GM12878 (cell line): ENCODE data around the gene RTP5. TPM values are rescaled to one million over a fixed set of nuclear protein-coding genes. Genes with fewer than 3 reads are reported as not detected.

Experiments used
- ATAC-seq: fragments of 200-7000 bp; cut with Tn5 transposase; 3 replicates; pipeline ENCODE4 v1.9.1; 2020; ENCODE audit warnings: mild to moderate bottlenecking, moderate library complexity
- BruUV-seq: library from RNA; stranded (reverse); fragments of 400-500 nt; replicated peaks from 2 replicates; lab custom pipeline; 2021; lab: Mats Ljungman, UMichigan
- CTCF ChIA-PET: fragments of 300-600 bp; sonication (Branson Sonifier 250); formaldehyde crosslinking; extraction: SDS; loops from one replicate; lab custom pipeline; 2021; ENCODE audit warnings: inconsistent platforms; lab: Yijun Ruan, JAX
- POLR2A ChIA-PET: fragments of 350-600 bp; formaldehyde crosslinking; extraction: SDS; loops from one replicate; lab custom pipeline; 2021; ENCODE audit warnings: inconsistent platforms; lab: Charles Lee
- RAD21 ChIA-PET: fragments of 300-600 bp; sonication (Branson Sonifier 250); formaldehyde crosslinking; loops from one replicate; lab custom pipeline; 2023; ENCODE audit warnings: antibody characterized with exemption; ENCODE audit not compliant: unreplicated experiment; lab: Charles Lee
- SMC1A ChIA-PET: fragments of 300-600 bp; sonication (Branson Sonifier 250); formaldehyde crosslinking; loops from one replicate; lab custom pipeline; 2023; ENCODE audit not compliant: unreplicated experiment, uncharacterized antibody; lab: Charles Lee
- DNase-seq: peaks from one replicate; pipeline ENCODE4 v3.0.0-alpha.2; 2011; ENCODE audit warnings: low read depth, low spot score
- FAIRE-seq: peaks from 3 replicates; lab custom pipeline; 2011; peaks lifted over from hg19 to GRCh38; lab: Jason Lieb, UNC
- H2AFZ ChIP-seq: 2 replicates; pipeline ENCODE4 v1.6.0; 2011; ENCODE audit warnings: low read depth, low read length, control low read depth; ENCODE audit not compliant: control insufficient read depth
- H3K27ac ChIP-seq: 2 replicates; pipeline ENCODE4 v1.5.1; 2011; ENCODE audit warnings: control low read depth; ENCODE audit not compliant: control insufficient read depth, insufficient read depth
- H3K27me3 ChIP-seq, 2 experiments: replicated peaks in 1 of 2; 2 replicates each; pipeline versions ENCODE4 v1.6.0 to v1.6.1; 2011; ENCODE audit warnings: low read length in 1 of 2; ENCODE audit not compliant: control insufficient read depth in 2 of 2, insufficient read depth in 2 of 2
- H3K36me3 ChIP-seq, 2 experiments: 2 replicates each; pipeline ENCODE4 v1.5.1; 2011; ENCODE audit warnings: low read length in 1 of 2; ENCODE audit not compliant: control insufficient read depth in 2 of 2, insufficient read depth in 2 of 2
- H3K4me1 ChIP-seq: 2 replicates; pipeline ENCODE4 v1.6.1; 2011; ENCODE audit warnings: mild to moderate bottlenecking, low read length, moderate library complexity, mixed read lengths; ENCODE audit not compliant: control insufficient read depth, insufficient read depth
- H3K4me2 ChIP-seq: 2 replicates; pipeline ENCODE4 v1.6.0; 2011; ENCODE audit warnings: control low read depth; ENCODE audit not compliant: control insufficient read depth, insufficient read depth
- H3K4me3 ChIP-seq: fragments of 200-600 bp; sonication (generic); 2 replicates; pipeline ENCODE4 v1.5.1; 2016
- H3K79me2 ChIP-seq: 2 replicates; pipeline ENCODE4 v1.6.0; 2011; ENCODE audit warnings: low read length; ENCODE audit not compliant: control insufficient read depth, insufficient read depth
- H3K9ac ChIP-seq: 2 replicates; pipeline ENCODE4 v1.8.0; 2011; ENCODE audit warnings: low read length, control low read depth, mixed read lengths; ENCODE audit not compliant: control insufficient read depth, insufficient read depth
- H3K9me3 ChIP-seq: replicated peaks from 3 replicates; pipeline ENCODE4 v1.5.1; 2011; ENCODE audit warnings: mild to moderate bottlenecking, low read length; ENCODE audit not compliant: control insufficient read depth, insufficient read depth
- H4K20me1 ChIP-seq: 2 replicates; pipeline ENCODE4 v1.6.0; 2011; ENCODE audit not compliant: control insufficient read depth, insufficient read depth
- CEBPB ChIP-seq, 2 experiments: fragments of 150-350 bp in 1 of 2; IDR thresholded peaks; 2 replicates each; pipeline ENCODE4 v1.6.1; 2012 to 2014; ENCODE audit warnings: low read depth in 2 of 2, low read length in 2 of 2, borderline replicate concordance in 1 of 2, inconsistent platforms in 1 of 2
- CREB1 ChIP-seq: IDR thresholded peaks from 2 replicates; pipeline ENCODE4 v1.6.1; 2012; ENCODE audit warnings: low read depth, mild to moderate bottlenecking, inconsistent platforms
- HDGF ChIP-seq: fragments of 450-650 bp; IDR thresholded peaks from 2 replicates; pipeline ENCODE4 v1.6.1; 2016; ENCODE audit warnings: antibody characterized with exemption
- JUND ChIP-seq: IDR thresholded peaks from 2 replicates; pipeline ENCODE4 v1.6.1; 2012; ENCODE audit warnings: low read depth, mild to moderate bottlenecking, low read length, improper control_type of control experiment, moderate library complexity
- KDM1A ChIP-seq: fragments of 200-600 bp; sonication (generic); IDR thresholded peaks from 2 replicates; pipeline ENCODE4 v1.6.1; 2016; ENCODE audit warnings: borderline replicate concordance
- KLF5 ChIP-seq: fragments of 450-650 bp; IDR thresholded peaks from 2 replicates; pipeline ENCODE4 v1.6.1; 2014; ENCODE audit warnings: mild to moderate bottlenecking; ENCODE audit not compliant: partially characterized antibody
- MEF2A ChIP-seq: IDR thresholded peaks from 2 replicates; pipeline ENCODE4 v1.6.1; 2011; ENCODE audit warnings: low read depth, mild to moderate bottlenecking, low read length, moderate library complexity; ENCODE audit not compliant: insufficient read depth
- RFX5 ChIP-seq: IDR thresholded peaks from 2 replicates; pipeline ENCODE4 v1.6.1; 2011; ENCODE audit warnings: low read depth, low read length, improper control_type of control experiment
- SMAD1 ChIP-seq: fragments of 450-650 bp; IDR thresholded peaks from 2 replicates; pipeline ENCODE4 v1.6.1; 2018; ENCODE audit warnings: mild to moderate bottlenecking, low read depth; ENCODE audit not compliant: partially characterized antibody
- YBX1 ChIP-seq: fragments of 450-650 bp; IDR thresholded peaks from 2 replicates; pipeline ENCODE4 v1.6.1; 2016; ENCODE audit warnings: antibody characterized with exemption
- WGBS: methylation state at CpG from one replicate; pipeline ENCODE4 v1.1.6; 2016; ENCODE audit warnings: low lambda C conversion rate; ENCODE audit not compliant: insufficient replicate concordance, insufficient coverage; ENCODE audit errors: missing lambda C conversion rate; 5-methylcytosine and 5-hydroxymethylcytosine counted together
- in situ Hi-C: fragments of 300-500 bp; cut with MboI; formaldehyde crosslinking; loops from 9 replicates; pipeline ENCODE4 v1.14.3; 2018; ENCODE audit warnings: mixed read lengths
- intact Hi-C: fragments of 100-400 bp; cut with micrococcal nuclease; formaldehyde crosslinking; loops from one replicate; pipeline ENCODE4 v1.14.2; 2022; ENCODE audit not compliant: unreplicated experiment
- polyA plus RNA-seq, 11 experiments: library from polyadenylated mRNA; depleted of rRNA in 4 of 11; unstranded in 6 of 11; stranded (reverse) in 5 of 11; fragments of >200 nt; fragmentation: Nextera tagmentation in 4 of 11; fragmentation: Illumina TruSeq in 1 of 11; extraction: Ambion mirVana in 4 of 11; extraction: Trizol in 1 of 11; gene quantifications; 1 replicate in 1 of 11; 2 replicates in 10 of 11; pipeline versions ENCODE4 v1.2.1 to v1.2.3, GENCODE V29; 2011 to 2016; ENCODE audit warnings: inconsistent platforms in 2 of 11, missing spikeins in 2 of 11, low read depth in 1 of 11
- total RNA-seq, 4 experiments: library from RNA; depleted of rRNA in 3 of 4; stranded (reverse); fragments of >200 nt in 3 of 4; fragmentation: Illumina TruSeq in 1 of 4; extraction: Trizol in 1 of 4; gene quantifications; 2 replicates each; pipeline versions ENCODE4 v1.2.1 to v1.2.3, GENCODE V29; 2013 to 2021
- TF ChIP-seq, protein P1 (sequence below): fragments of 450-650 bp; IDR thresholded peaks from 2 replicates; pipeline ENCODE4 v1.6.1; 2016; ENCODE audit warnings: mild to moderate bottlenecking, moderate library complexity, borderline replicate concordance
- TF ChIP-seq, protein P2 (sequence below): IDR thresholded peaks from 2 replicates; pipeline ENCODE4 v1.6.1; 2011; ENCODE audit warnings: low read depth, low read length, improper control_type of control experiment, borderline replicate concordance
- TF ChIP-seq, protein P3 (sequence below): fragments of 450-650 bp; formaldehyde crosslinking; IDR thresholded peaks from 2 replicates; pipeline ENCODE4 v1.4.0; 2022; ENCODE audit warnings: mild to moderate bottlenecking, moderate library complexity

RTP5 gene
- total and polyA plus RNA-seq, 10 of the 15 experiments (the other 5 are each of a cell fraction or from before 2014, with no cell fraction given) = 0.05 TPM; not detected in 9

- in situ Hi-C loops = no loop called here
- no peak overlapping the region for H3K27ac ChIP-seq
- H3K79me2 ChIP-seq = no peaks in the 10 kb centered on the region
- CTCF ChIA-PET = no interaction called here
- SMC1A ChIA-PET = no interaction called here
- ATAC-seq (no peak), DNase-seq (no peak), FAIRE-seq (no peak)
- H2AFZ ChIP-seq = no peak overlapping the region
- no peaks in the 10 kb centered on the region for H4K20me1 ChIP-seq
- POLR2A ChIA-PET = no interaction called here
- no peaks in the 10 kb centered on the region for H3K27me3 ChIP-seq
- H3K9ac ChIP-seq = no peak overlapping the region
- RAD21 ChIA-PET = no interaction called here
- intact Hi-C loops = no loop called here
- H3K4me3 ChIP-seq = no peak overlapping the region
- WGBS = 86% methylated on average over 18 of the region's 18 CpGs
- H3K9me3 ChIP-seq = no peaks in the 10 kb centered on the region; the same call in 2 of the 3 replicates
- no peaks in the 10 kb centered on the region for H3K36me3 ChIP-seq
- no peak overlapping the region for H3K4me2 ChIP-seq
- no TSS peak for BruUV-seq
- H3K4me1 ChIP-seq = no peaks in the 10 kb centered on the region
- no peak for TF ChIP-seq SMAD1
- TF ChIP-seq, protein P1, sequence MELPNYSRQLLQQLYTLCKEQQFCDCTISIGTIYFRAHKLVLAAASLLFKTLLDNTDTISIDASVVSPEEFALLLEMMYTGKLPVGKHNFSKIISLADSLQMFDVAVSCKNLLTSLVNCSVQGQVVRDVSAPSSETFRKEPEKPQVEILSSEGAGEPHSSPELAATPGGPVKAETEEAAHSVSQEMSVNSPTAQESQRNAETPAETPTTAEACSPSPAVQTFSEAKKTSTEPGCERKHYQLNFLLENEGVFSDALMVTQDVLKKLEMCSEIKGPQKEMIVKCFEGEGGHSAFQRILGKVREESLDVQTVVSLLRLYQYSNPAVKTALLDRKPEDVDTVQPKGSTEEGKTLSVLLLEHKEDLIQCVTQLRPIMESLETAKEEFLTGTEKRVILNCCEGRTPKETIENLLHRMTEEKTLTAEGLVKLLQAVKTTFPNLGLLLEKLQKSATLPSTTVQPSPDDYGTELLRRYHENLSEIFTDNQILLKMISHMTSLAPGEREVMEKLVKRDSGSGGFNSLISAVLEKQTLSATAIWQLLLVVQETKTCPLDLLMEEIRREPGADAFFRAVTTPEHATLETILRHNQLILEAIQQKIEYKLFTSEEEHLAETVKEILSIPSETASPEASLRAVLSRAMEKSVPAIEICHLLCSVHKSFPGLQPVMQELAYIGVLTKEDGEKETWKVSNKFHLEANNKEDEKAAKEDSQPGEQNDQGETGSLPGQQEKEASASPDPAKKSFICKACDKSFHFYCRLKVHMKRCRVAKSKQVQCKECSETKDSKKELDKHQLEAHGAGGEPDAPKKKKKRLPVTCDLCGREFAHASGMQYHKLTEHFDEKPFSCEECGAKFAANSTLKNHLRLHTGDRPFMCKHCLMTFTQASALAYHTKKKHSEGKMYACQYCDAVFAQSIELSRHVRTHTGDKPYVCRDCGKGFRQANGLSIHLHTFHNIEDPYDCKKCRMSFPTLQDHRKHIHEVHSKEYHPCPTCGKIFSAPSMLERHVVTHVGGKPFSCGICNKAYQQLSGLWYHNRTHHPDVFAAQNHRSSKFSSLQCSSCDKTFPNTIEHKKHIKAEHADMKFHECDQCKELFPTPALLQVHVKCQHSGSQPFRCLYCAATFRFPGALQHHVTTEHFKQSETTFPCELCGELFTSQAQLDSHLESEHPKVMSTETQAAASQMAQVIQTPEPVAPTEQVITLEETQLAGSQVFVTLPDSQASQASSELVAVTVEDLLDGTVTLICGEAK = no peak
- TF ChIP-seq KLF5 = no peak
- no peak for TF ChIP-seq HDGF
- TF ChIP-seq RFX5 = no peak
- TF ChIP-seq YBX1 = no peak
- TF ChIP-seq, protein P2, sequence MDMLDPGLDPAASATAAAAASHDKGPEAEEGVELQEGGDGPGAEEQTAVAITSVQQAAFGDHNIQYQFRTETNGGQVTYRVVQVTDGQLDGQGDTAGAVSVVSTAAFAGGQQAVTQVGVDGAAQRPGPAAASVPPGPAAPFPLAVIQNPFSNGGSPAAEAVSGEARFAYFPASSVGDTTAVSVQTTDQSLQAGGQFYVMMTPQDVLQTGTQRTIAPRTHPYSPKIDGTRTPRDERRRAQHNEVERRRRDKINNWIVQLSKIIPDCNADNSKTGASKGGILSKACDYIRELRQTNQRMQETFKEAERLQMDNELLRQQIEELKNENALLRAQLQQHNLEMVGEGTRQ = no peak
- TF ChIP-seq CEBPB (IDR thresholded peaks at IDR 0.05; ENCODE audit: borderline replicate concordance in 1 of 2, low read depth in 2 of 2, low read length in 2 of 2) = no peak
- TF ChIP-seq, protein P3, sequence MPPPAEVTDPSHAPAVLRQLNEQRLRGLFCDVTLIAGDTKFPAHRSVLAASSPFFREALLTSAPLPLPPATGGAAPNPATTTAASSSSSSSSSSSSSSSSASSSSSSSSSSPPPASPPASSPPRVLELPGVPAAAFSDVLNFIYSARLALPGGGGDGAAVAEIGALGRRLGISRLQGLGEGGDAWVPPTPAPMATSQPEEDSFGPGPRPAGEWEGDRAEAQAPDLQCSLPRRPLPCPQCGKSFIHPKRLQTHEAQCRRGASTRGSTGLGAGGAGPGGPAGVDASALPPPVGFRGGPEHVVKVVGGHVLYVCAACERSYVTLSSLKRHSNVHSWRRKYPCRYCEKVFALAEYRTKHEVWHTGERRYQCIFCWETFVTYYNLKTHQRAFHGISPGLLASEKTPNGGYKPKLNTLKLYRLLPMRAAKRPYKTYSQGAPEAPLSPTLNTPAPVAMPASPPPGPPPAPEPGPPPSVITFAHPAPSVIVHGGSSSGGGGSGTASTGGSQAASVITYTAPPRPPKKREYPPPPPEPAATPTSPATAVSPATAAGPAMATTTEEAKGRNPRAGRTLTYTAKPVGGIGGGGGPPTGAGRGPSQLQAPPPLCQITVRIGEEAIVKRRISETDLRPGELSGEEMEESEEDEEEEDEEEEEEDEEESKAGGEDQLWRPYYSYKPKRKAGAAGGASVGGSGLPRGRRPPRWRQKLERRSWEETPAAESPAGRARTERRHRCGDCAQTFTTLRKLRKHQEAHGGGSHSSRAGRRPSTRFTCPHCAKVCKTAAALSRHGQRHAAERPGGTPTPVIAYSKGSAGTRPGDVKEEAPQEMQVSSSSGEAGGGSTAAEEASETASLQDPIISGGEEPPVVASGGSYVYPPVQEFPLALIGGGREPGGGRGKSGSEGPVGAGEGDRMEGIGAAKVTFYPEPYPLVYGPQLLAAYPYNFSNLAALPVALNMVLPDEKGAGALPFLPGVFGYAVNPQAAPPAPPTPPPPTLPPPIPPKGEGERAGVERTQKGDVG = no peak
- TF ChIP-seq KDM1A = no peak
- no peak for TF ChIP-seq MEF2A
- TF ChIP-seq JUND = no peak
- TF ChIP-seq CREB1 = no peak
Observed at GRCh38 chr2:241906826-241907570, 37.5 kb downstream of the RTP5 start.
